Occipital lobe (tissue), 2 donors: ENCODE measurements around the gene IFNA10. TPM values are rescaled to one million over a fixed set of nuclear protein-coding genes. Genes with fewer than 3 reads are reported as not detected.
"Not testable (repeated sequence)": the region's sequence is repeated elsewhere in the genome, so short reads cannot be mapped to it uniquely, and the experiment has no call there.

Source experiments
- DNase-seq: peaks from one replicate; lab custom pipeline; 2025; lab: John Stamatoyannopoulos, UW
- total RNA-seq: library from RNA; depleted of rRNA; stranded (reverse); fragments of >200 nt; gene quantifications from one replicate; pipeline ENCODE4 v1.2.3, GENCODE V29; 2014

Gene IFNA10
- total RNA-seq: not detected

- DNase-seq: not testable (repeated sequence)
Measured at GRCh38 chr9:21207043-21207442, at the start of gene IFNA10. Gene IFNA10, minus strand, starts transcription at chr9:21207143. Its CDS starts 46 bp downstream, at chr9:21207097.

GRCh38 chr9:21255538-21256212 is 48.7 kb upstream of the IFNA10 start:
- no peak for DNase-seq

GRCh38 chr9:21252721-21253547 is 46.0 kb upstream of the IFNA10 start:
- no peak for DNase-seq

- DNase-seq: no peak
Measured at GRCh38 chr9:21251638-21252037, 44.7 kb upstream of the IFNA10 start.

GRCh38 chr9:21251190-21251589 is 44.2 kb upstream of the IFNA10 start:
- DNase-seq: no peak

- no peak for DNase-seq
Measured at GRCh38 chr9:21244836-21245235, 37.9 kb upstream of the IFNA10 start.

- no peak for DNase-seq
Measured at GRCh38 chr9:21239911-21240310, 33.0 kb upstream of the IFNA10 start, which contains the start of gene IFNA14. Gene IFNA14, minus strand, starts transcription at chr9:21240005. Its CDS starts 70 bp downstream, at chr9:21239935.

GRCh38 chr9:21236360-21236714 is 29.4 kb upstream of the IFNA10 start:
- DNase-seq: not testable (repeated sequence)

- not testable (repeated sequence) for DNase-seq
Measured at GRCh38 chr9:21235468-21236359, 28.8 kb upstream of the IFNA10 start.

GRCh38 chr9:21234153-21234687 is 27.3 kb upstream of the IFNA10 start:
- DNase-seq: no peak

- DNase-seq: no peak
Measured at GRCh38 chr9:21233258-21233657, 26.3 kb upstream of the IFNA10 start.

- DNase-seq: no peak
Measured at GRCh38 chr9:21228122-21228521, 21.2 kb upstream of the IFNA10 start, which contains the start of gene IFNA17. Gene IFNA17, minus strand, starts transcription at chr9:21228222. Its CDS starts 49 bp downstream, at chr9:21228173.

- DNase-seq: not testable (repeated sequence)
Measured at GRCh38 chr9:21217211-21217610, 10.3 kb upstream of the IFNA10 start, which contains the start of gene IFNA16. Gene IFNA16, minus strand, starts transcription at chr9:21217311. Its CDS starts 6 bp downstream, at chr9:21217305.

GRCh38 chr9:21213411-21214326 is 6.7 kb upstream of the IFNA10 start:
- not testable (repeated sequence) for DNase-seq

GRCh38 chr9:21212160-21212559 is 5.2 kb upstream of the IFNA10 start:
- DNase-seq: not testable (repeated sequence)

GRCh38 chr9:21210782-21211181 is 3.8 kb upstream of the IFNA10 start:
- not testable (repeated sequence) for DNase-seq

- DNase-seq: no peak
Measured at GRCh38 chr9:21210311-21210710, 3.4 kb upstream of the IFNA10 start.

GRCh38 chr9:21205204-21205603 is 1.7 kb downstream of the IFNA10 start:
- DNase-seq: no peak

GRCh38 chr9:21202105-21202504 is 4.8 kb downstream of the IFNA10 start, which contains the start of gene IFNA7:
Gene IFNA7, minus strand, starts transcription at chr9:21202205. Its CDS starts 40 bp downstream, at chr9:21202165.
- not testable (repeated sequence) for DNase-seq
